B cell (primary cell): Measurements from ENCODE around the gene CDH12.

Source experiments
- EZH2 ChIP-seq: IDR thresholded peaks from 2 replicates; pipeline ENCODE4 v1.6.1; 2012; ENCODE audit warnings: borderline replicate concordance, low read depth, mild to moderate bottlenecking, moderate library complexity, low read length; ENCODE audit not compliant: insufficient read depth, poor library complexity, severe bottlenecking
- TF ChIP-seq, protein P1 (sequence below): fragments of 200-600 bp; IDR thresholded peaks from one replicate; pipeline ENCODE4 v1.8.0; 2022; ENCODE audit warnings: antibody characterized with exemption, mild to moderate bottlenecking

DNA sequence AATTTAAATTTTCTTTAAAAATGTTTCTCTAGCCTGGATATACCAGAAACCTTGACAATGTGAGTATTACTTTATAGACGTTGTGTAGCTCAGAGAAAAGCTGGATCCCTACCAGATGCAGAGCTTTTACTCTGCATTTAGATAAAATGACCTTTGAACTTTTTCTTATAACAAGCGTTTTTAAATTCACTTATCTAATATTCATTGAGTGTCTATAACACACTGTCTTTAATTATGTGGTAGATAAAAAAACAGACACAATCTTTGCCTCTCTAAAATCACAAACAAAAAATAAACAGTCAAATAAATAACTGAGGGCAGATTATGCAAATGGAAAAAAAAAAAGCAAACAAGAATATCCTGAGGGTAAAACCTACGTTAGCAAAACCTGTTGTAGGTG, 773.6 kb downstream of the CDH12 start:
- TF ChIP-seq, protein P1, sequence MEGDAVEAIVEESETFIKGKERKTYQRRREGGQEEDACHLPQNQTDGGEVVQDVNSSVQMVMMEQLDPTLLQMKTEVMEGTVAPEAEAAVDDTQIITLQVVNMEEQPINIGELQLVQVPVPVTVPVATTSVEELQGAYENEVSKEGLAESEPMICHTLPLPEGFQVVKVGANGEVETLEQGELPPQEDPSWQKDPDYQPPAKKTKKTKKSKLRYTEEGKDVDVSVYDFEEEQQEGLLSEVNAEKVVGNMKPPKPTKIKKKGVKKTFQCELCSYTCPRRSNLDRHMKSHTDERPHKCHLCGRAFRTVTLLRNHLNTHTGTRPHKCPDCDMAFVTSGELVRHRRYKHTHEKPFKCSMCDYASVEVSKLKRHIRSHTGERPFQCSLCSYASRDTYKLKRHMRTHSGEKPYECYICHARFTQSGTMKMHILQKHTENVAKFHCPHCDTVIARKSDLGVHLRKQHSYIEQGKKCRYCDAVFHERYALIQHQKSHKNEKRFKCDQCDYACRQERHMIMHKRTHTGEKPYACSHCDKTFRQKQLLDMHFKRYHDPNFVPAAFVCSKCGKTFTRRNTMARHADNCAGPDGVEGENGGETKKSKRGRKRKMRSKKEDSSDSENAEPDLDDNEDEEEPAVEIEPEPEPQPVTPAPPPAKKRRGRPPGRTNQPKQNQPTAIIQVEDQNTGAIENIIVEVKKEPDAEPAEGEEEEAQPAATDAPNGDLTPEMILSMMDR: no peak
- TF ChIP-seq EZH2: no peak
